Keratinocyte (primary cell): ENCODE results near the gene ITGB1BP1.

ENCODE experiments used
- EZH2 ChIP-seq: IDR thresholded peaks from one replicate; pipeline ENCODE4 v1.6.1; 2012; ENCODE audit warnings: inconsistent platforms, mild to moderate bottlenecking, low read length, moderate library complexity
- TF ChIP-seq, protein P1 (sequence below), 3 experiments: IDR thresholded peaks in 1 of 3; conservative IDR thresholded peaks in 1 of 3; optimal IDR thresholded peaks in 1 of 3; 2 replicates in 2 of 3; 3 replicates in 1 of 3; pipeline versions ENCODE3 to v1.5.1; 2011; ENCODE audit warnings: low read length in 3 of 3, mild to moderate bottlenecking in 3 of 3, moderate library complexity in 2 of 3, control low read depth in 1 of 3, inconsistent platforms in 1 of 3; ENCODE audit not compliant: insufficient read depth in 2 of 3; ENCODE audit errors: extremely low read depth in 1 of 3

DNA sequence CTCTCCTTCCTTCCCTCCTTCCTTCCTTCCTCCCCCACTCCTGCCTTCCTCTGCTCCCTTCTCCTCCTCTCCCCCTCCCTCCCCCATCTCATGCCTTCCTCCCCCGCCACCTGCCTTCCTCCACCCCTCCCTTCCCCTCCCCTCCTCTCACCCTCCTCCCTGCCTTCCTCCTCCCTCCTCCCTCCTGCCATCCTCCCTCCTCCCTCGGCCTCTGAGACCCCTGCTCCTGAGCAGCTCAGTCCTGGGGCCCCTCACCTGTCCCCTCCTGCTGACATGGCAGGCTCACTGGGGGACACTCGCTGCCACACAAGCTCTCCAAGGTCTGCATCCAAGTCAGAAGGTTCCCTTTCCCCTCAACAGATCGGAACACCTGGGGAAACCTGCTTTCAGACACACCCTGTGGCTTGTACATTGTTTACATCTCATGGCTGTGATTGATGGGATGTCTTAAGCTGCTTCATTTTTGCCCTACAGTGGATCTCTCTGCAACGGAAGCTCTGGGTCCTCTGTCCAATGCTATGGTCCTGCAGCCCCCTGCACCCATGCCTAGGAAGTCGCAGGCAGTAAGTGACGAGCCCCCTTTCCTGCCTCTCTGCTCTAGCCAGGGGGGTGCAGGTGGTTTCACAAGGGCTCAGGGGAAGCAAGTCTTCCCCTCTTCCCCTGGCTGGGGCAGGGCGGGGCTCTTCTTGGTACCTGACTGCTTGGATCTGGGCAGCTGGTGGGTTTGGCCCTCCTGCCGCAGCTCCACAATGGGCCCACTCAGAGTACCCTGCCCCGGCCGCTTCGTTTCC lies 22.9 kb downstream of the ITGB1BP1 start:
- TF ChIP-seq, protein P1, sequence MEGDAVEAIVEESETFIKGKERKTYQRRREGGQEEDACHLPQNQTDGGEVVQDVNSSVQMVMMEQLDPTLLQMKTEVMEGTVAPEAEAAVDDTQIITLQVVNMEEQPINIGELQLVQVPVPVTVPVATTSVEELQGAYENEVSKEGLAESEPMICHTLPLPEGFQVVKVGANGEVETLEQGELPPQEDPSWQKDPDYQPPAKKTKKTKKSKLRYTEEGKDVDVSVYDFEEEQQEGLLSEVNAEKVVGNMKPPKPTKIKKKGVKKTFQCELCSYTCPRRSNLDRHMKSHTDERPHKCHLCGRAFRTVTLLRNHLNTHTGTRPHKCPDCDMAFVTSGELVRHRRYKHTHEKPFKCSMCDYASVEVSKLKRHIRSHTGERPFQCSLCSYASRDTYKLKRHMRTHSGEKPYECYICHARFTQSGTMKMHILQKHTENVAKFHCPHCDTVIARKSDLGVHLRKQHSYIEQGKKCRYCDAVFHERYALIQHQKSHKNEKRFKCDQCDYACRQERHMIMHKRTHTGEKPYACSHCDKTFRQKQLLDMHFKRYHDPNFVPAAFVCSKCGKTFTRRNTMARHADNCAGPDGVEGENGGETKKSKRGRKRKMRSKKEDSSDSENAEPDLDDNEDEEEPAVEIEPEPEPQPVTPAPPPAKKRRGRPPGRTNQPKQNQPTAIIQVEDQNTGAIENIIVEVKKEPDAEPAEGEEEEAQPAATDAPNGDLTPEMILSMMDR (optimal IDR thresholded peaks at IDR 0.05 in 1 of 3, IDR thresholded peaks at IDR 0.05 in 1 of 3, conservative IDR thresholded peaks at IDR 0.05 in 1 of 3; ENCODE audit: extremely low read depth in 1 of 3, insufficient read depth in 2 of 3, low read length in 3 of 3), result no peak
- TF ChIP-seq EZH2, result no peak
